Choroid plexus epithelial cell (primary cell): ENCODE results near the gene GRAMD4.

Source experiments
- DNase-seq: peaks from one replicate; pipeline ENCODE4 v3.0.0-alpha.2; 2010; ENCODE audit warnings: low read depth
- H3K4me3 ChIP-seq: 2 replicates; pipeline ENCODE4 v1.5.1; 2011; ENCODE audit warnings: low read depth, mild to moderate bottlenecking, control low read depth, low read length, moderate library complexity
- CTCF ChIP-seq: conservative IDR thresholded peaks from 2 replicates; pipeline ENCODE4 v1.5.1; 2011; ENCODE audit warnings: low read depth, mild to moderate bottlenecking, control low read depth, inconsistent platforms, low read length, moderate library complexity

Gene GRAMD4

GRCh38 chr22:46626911-46627805 lies 7.0 kb downstream of the GRAMD4 start:
- H3K4me3 ChIP-seq = no peak overlapping the region
- no peak for TF ChIP-seq CTCF

GRCh38 chr22:46627806-46628482 lies 7.8 kb downstream of the GRAMD4 start:
- H3K4me3 ChIP-seq = no peak overlapping the region
- no peak for TF ChIP-seq CTCF
- no peak for DNase-seq

More at GRCh38 chr22:46626911-46627805, 7.0 kb downstream of the GRAMD4 start:
- DNase-seq = no peak

GRCh38 chr22:46628756-46629155 lies 8.6 kb downstream of the GRAMD4 start:
- no peak for DNase-seq
- H3K4me3 ChIP-seq = no peak overlapping the region
- no peak for TF ChIP-seq CTCF

GRCh38 chr22:46629291-46629690 lies 9.1 kb downstream of the GRAMD4 start:
- no peak overlapping the region for H3K4me3 ChIP-seq
- TF ChIP-seq CTCF = no peak
- DNase-seq = no peak

- TF ChIP-seq CTCF = no peak
- DNase-seq = no peak
- no peak overlapping the region for H3K4me3 ChIP-seq
Measured at GRCh38 chr22:46631113-46631512, 10.9 kb downstream of the GRAMD4 start.

DNA sequence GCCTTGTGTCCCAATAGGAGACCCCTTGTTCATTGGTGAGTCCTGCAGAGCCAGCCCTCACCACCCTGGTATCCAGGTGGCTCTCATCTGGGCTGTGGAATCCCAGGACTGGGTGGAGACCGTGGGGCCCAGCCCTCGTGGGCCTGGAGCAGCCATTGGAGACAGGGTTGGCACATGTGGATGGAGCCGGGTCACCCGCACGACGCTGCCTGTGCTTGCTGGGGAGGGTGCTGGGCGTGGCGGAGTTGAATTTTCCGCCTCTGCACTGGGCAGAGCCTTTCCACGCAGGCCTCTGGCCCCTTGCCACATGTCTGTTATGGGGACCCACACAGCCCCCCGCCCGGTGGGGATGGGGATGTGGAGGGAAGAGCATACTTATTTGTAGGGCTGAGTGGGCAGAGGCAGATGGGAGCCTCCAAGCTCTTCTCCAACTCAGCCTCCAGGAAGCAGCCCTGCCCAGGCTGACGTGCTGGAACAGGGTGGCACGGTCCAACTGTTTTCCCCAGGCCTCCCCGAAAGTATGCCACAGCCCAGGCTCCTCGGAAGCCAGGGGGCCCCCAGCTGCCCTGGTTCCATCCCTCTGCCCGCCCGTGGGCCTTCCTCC lies 12.6 kb downstream of the GRAMD4 start:
- H3K4me3 ChIP-seq = no peak overlapping the region
- no peak for TF ChIP-seq CTCF
- DNase-seq = no peak
